ENCODE data around the gene GTPBP1. TPM values are rescaled to one million over a fixed set of nuclear protein-coding genes. Genes with fewer than 3 reads are reported as not detected.

Gene GTPBP1
- total RNA-seq, 1 donor from 2014 or later: 19.3 TPM

GRCh38 chr22:38755911-38756532 lies 50.3 kb downstream of the GTPBP1 start, which contains the start of gene SUN2:
Gene SUN2, minus strand, starts transcription at chr22:38755998. Its CDS starts 3,370 bp downstream, at chr22:38752628.
- Histone ChIP-seq H3K27me3 (ENCODE audit: control insufficient read depth in 3 of 3, insufficient read depth in 3 of 3, low read length in 3 of 3) (peaks cover 0 to 7% (median 0%) of the 10 kb centered on the region in 3 donors), H3K36me3 (ENCODE audit: control insufficient read depth in 3 of 3, insufficient read depth in 3 of 3, low read length in 3 of 3) (peaks cover 12 to 16% (median 12%) of the 10 kb centered on the region in 3 donors), H3K9me3 (ENCODE audit: control insufficient read depth in 3 of 3, low read length in 3 of 3) (no peaks in the 10 kb centered on the region), H3K27ac (ENCODE audit: low read depth, low read length) (peak within 1 kb of the TSS; percentile 96), H3K9ac (ENCODE audit: low read depth in 1 of 3, low read length in 3 of 3) (peak within 1 kb of the TSS; percentile 74 to 90 (median 88)), H3K4me3 (ENCODE audit: low read length in 3 of 3) (peak within 1 kb of the TSS; percentile 78 to 87 (median 79)), H3K4me1 (ENCODE audit: control insufficient read depth in 3 of 3, insufficient read depth in 3 of 3, low read length in 3 of 3) (peaks cover 38 to 49% (median 38%) of the 10 kb centered on the region in 3 donors)

GRCh38 chr22:38756711-38757463 lies 51.1 kb downstream of the GTPBP1 start:
- Histone ChIP-seq H3K27ac (ENCODE audit: low read depth, low read length) (peak overlapping the region; percentile 30), H3K4me3 (ENCODE audit: low read length in 3 of 3) (peak overlapping the region; percentile 29 to 79 (median 45)), H3K36me3 (ENCODE audit: control insufficient read depth in 3 of 3, insufficient read depth in 3 of 3, low read length in 3 of 3) (peaks cover 5 to 11% (median 9%) of the 10 kb centered on the region in 3 donors), H3K9ac (ENCODE audit: low read depth in 1 of 3, low read length in 3 of 3) (peak overlapping the region in 1 of 3 donors; percentile 90), H3K27me3 (ENCODE audit: control insufficient read depth in 3 of 3, insufficient read depth in 3 of 3, low read length in 3 of 3) (peaks cover 0 to 12% (median 0%) of the 10 kb centered on the region in 3 donors), H3K4me1 (ENCODE audit: control insufficient read depth in 3 of 3, insufficient read depth in 3 of 3, low read length in 3 of 3) (peaks cover 29 to 40% (median 30%) of the 10 kb centered on the region in 3 donors), H3K9me3 (ENCODE audit: control insufficient read depth in 3 of 3, low read length in 3 of 3) (no peaks in the 10 kb centered on the region)

DNA sequence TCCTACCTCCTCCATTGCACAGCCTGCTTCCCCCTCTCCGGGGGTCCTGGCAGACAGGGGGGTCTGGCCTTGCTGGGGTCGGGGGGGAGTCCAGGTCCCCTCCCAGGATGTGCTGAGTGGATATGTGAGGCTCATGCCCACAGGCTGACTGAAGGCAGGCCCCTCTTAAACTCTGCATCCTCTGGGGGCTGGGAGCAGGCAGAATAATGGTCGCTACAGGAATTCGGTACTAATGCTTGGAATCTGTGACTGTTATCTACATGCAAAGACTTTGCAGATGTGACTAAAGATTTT lies 51.7 kb downstream of the GTPBP1 start:
- H3K27ac ChIP-seq (ENCODE audit: low read depth, low read length): no peak overlapping the region
- peaks cover 0 to 12% (median 0%) of the 10 kb centered on the region in 3 donors for H3K27me3 ChIP-seq (ENCODE audit: control insufficient read depth in 3 of 3, insufficient read depth in 3 of 3, low read length in 3 of 3)
- peaks cover 25 to 35% (median 25%) of the 10 kb centered on the region in 3 donors for H3K4me1 ChIP-seq (ENCODE audit: control insufficient read depth in 3 of 3, insufficient read depth in 3 of 3, low read length in 3 of 3)
- no peak overlapping the region for H3K4me3 ChIP-seq (ENCODE audit: low read length in 3 of 3)
- H3K9ac ChIP-seq (ENCODE audit: low read depth in 1 of 3, low read length in 3 of 3): no peak overlapping the region
- H3K9me3 ChIP-seq (ENCODE audit: control insufficient read depth in 3 of 3, low read length in 3 of 3): no peaks in the 10 kb centered on the region
- H3K36me3 ChIP-seq (ENCODE audit: control insufficient read depth in 3 of 3, insufficient read depth in 3 of 3, low read length in 3 of 3): peaks cover under 1 to 6% (median 4%) of the 10 kb centered on the region in 3 donors

DNA sequence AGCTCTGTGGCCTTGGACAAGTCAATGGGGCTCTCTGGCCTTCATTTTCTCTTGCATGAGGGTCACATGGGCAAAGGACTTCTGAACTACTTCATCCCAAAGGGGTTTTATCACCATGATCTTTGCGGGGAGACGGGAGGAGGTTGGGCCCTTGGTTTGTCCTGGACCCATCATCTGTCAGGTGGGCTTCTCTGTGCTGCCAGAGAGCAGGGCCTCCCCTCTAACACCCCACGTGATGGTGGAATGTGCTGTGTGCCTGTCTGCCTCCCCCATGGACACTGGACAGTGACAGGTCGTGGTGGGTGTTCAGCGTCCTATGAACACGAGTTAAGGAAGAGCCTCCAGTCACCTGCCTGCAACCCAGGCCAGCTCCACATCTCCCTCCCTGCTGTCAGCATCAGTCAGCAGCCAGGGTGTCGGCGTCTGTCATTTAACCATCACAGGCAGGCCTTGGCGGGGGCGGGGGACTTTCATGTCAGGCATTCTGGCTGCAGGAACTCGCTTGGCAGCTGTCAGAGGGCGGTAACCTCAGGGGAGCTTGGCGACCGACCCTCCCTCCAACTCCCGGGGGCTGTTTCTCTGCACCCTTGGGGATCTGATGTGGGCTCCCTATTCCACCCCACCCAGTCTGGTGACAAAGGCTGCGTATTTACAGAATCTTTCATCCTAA lies 52.7 kb downstream of the GTPBP1 start:
- Histone ChIP-seq H3K36me3 (ENCODE audit: control insufficient read depth in 3 of 3, insufficient read depth in 3 of 3, low read length in 3 of 3) (peaks cover 0 to 4% (median 0%) of the 10 kb centered on the region in 3 donors), H3K4me3 (ENCODE audit: low read length in 3 of 3) (no peak overlapping the region), H3K27ac (ENCODE audit: low read depth, low read length) (no peak overlapping the region), H3K27me3 (ENCODE audit: control insufficient read depth in 3 of 3, insufficient read depth in 3 of 3, low read length in 3 of 3) (peaks cover 0 to 17% (median 0%) of the 10 kb centered on the region in 3 donors), H3K4me1 (ENCODE audit: control insufficient read depth in 3 of 3, insufficient read depth in 3 of 3, low read length in 3 of 3) (peaks cover 24 to 27% (median 24%) of the 10 kb centered on the region in 3 donors), H3K9me3 (ENCODE audit: control insufficient read depth in 3 of 3, low read length in 3 of 3) (no peaks in the 10 kb centered on the region), H3K9ac (ENCODE audit: low read depth in 1 of 3, low read length in 3 of 3) (no peak overlapping the region)

DNA sequence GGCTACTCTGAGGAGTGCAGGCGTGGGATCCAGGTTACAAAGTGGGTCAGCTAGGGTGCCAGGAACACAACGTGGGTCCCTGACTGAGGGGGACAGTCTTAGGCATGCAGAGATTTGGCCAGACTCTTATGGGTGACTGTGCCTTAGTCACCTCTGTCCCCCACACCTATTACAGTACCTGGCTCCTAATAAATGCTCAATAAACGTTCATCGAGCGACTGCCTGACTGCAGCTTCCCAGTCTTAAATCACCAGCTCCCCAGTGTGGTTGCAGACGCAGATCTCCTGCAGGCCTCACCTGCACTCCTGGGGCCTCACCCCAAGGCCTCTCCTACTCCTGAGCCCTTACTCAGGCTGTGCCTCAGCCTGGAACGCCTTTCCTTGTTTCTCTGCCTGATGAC lies 53.3 kb downstream of the GTPBP1 start:
- Histone ChIP-seq H3K9me3 (ENCODE audit: control insufficient read depth in 3 of 3, low read length in 3 of 3) (no peaks in the 10 kb centered on the region), H3K27ac (ENCODE audit: low read depth, low read length) (no peak overlapping the region), H3K9ac (ENCODE audit: low read depth in 1 of 3, low read length in 3 of 3) (no peak overlapping the region), H3K4me1 (ENCODE audit: control insufficient read depth in 3 of 3, insufficient read depth in 3 of 3, low read length in 3 of 3) (peaks cover 18 to 26% (median 20%) of the 10 kb centered on the region in 3 donors), H3K36me3 (ENCODE audit: control insufficient read depth in 3 of 3, insufficient read depth in 3 of 3, low read length in 3 of 3) (no peaks in the 10 kb centered on the region), H3K4me3 (ENCODE audit: low read length in 3 of 3) (no peak overlapping the region), H3K27me3 (ENCODE audit: control insufficient read depth in 3 of 3, insufficient read depth in 3 of 3, low read length in 3 of 3) (peaks cover 0 to 21% (median 0%) of the 10 kb centered on the region in 3 donors)

DNA sequence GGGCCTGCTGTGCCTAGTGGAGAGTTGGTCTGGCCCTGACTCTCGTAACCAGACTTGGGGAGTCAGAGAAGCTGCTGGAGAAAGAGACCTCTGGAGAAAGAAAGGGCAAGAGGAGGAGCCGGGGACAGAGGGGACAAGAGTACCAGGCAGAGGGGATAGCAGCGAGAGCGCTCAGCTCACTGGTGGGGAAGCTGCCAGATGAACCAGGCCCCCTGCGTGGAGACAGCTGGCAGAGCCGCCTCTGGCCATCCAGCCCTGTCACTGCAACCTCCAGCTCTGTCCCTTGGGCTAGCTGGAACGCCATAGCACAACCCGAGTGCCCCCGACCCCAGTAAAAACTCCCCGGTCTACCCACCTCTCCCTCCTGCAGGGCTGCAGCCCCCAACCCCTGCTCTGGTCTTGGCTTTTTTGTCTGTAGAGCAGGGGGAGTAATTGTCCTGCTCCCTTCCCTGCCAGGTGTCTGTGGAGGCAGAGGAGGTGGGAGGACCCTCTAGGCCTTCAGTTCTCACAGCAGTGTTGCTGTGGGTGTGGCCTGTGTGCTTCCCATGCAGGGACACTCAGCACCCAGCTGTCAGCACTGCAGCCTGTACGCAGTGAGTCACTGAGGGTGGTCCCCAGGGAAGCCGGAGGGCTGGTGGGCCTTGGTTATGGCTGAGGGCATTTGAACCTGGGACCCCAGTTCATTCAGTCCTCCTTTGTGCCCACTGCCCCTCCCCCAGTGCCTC lies 54.9 kb downstream of the GTPBP1 start:
- H3K9ac ChIP-seq (ENCODE audit: low read depth in 1 of 3, low read length in 3 of 3): no peak overlapping the region
- no peak overlapping the region for H3K4me3 ChIP-seq (ENCODE audit: low read length in 3 of 3)
- H3K27ac ChIP-seq (ENCODE audit: low read depth, low read length): no peak overlapping the region
- no peaks in the 10 kb centered on the region for H3K36me3 ChIP-seq (ENCODE audit: control insufficient read depth in 3 of 3, insufficient read depth in 3 of 3, low read length in 3 of 3)
- H3K9me3 ChIP-seq (ENCODE audit: control insufficient read depth in 3 of 3, low read length in 3 of 3): no peaks in the 10 kb centered on the region
- H3K27me3 ChIP-seq (ENCODE audit: control insufficient read depth in 3 of 3, insufficient read depth in 3 of 3, low read length in 3 of 3): peaks cover 0 to 29% (median 2%) of the 10 kb centered on the region in 3 donors
- H3K4me1 ChIP-seq (ENCODE audit: control insufficient read depth in 3 of 3, insufficient read depth in 3 of 3, low read length in 3 of 3): peaks cover 7 to 19% (median 10%) of the 10 kb centered on the region in 3 donors

DNA sequence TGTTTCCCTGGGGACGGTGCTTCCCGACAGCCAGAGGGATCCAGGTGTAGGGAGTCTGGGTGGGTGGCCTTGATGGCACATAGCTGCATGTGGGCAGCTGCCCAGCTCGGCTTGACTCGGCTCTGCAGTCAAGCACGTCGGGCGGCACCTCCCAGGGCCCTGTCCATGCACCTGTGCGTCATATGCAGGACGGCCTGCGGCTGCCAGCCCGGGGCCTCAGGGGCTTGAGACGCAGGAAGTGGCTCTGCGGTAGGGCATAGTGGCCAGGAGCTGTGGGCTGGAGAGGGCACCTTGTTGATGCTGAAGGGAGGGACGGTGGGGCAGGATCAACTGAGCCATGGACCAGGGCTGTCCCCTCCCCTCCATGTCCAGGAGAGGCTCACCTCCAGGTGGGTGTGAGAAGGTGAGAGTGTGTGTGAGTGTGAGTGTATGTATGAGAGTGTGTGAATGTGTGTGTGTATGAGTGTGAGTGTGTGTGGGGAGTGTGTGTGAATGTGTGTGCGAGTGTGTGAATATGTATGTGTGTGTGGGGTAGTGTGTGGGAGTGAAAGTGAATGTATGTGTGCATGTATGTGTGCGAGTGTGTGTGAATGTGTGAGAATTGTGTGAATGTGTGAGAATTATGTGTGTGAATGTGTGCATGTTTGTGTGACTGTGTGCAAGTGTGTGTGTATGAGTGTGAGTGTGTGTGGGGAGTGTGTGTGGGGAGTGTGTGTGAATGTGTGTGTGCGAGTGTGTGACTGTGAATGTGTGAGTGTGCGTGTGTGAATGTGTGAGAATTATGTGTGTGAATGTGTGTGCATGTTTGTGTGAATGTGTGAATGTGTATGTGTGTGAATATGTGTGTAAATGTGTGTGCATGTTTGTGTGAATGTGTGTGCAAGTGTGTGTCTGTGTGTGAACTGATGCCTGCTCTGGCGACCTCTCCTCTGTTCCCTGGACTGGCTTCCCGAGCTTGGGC lies 55.7 kb downstream of the GTPBP1 start:
- H3K27me3 ChIP-seq (ENCODE audit: control insufficient read depth in 3 of 3, insufficient read depth in 3 of 3, low read length in 3 of 3): peaks cover 0 to 33% (median 8%) of the 10 kb centered on the region in 3 donors
- H3K4me1 ChIP-seq (ENCODE audit: control insufficient read depth in 3 of 3, insufficient read depth in 3 of 3, low read length in 3 of 3): peaks cover 4 to 17% (median 6%) of the 10 kb centered on the region in 3 donors
- no peaks in the 10 kb centered on the region for H3K9me3 ChIP-seq (ENCODE audit: control insufficient read depth in 3 of 3, low read length in 3 of 3)
- no peak overlapping the region for H3K9ac ChIP-seq (ENCODE audit: low read depth in 1 of 3, low read length in 3 of 3)
- no peaks in the 10 kb centered on the region for H3K36me3 ChIP-seq (ENCODE audit: control insufficient read depth in 3 of 3, insufficient read depth in 3 of 3, low read length in 3 of 3)
- no peak overlapping the region for H3K27ac ChIP-seq (ENCODE audit: low read depth, low read length)
- H3K4me3 ChIP-seq (ENCODE audit: low read length in 3 of 3): no peak overlapping the region

- Histone ChIP-seq H3K4me3 (ENCODE audit: low read length in 3 of 3) (no peak overlapping the region), H3K9me3 (ENCODE audit: control insufficient read depth in 3 of 3, low read length in 3 of 3) (no peaks in the 10 kb centered on the region), H3K4me1 (ENCODE audit: control insufficient read depth in 3 of 3, insufficient read depth in 3 of 3, low read length in 3 of 3) (peaks cover 0 to 13% (median 3%) of the 10 kb centered on the region in 3 donors), H3K36me3 (ENCODE audit: control insufficient read depth in 3 of 3, insufficient read depth in 3 of 3, low read length in 3 of 3) (no peaks in the 10 kb centered on the region), H3K27ac (ENCODE audit: low read depth, low read length) (no peak overlapping the region), H3K27me3 (ENCODE audit: control insufficient read depth in 3 of 3, insufficient read depth in 3 of 3, low read length in 3 of 3) (peaks cover 0 to 39% (median 12%) of the 10 kb centered on the region in 3 donors), H3K9ac (ENCODE audit: low read depth in 1 of 3, low read length in 3 of 3) (no peak overlapping the region)
Measured at GRCh38 chr22:38762551-38762983, 56.8 kb downstream of the GTPBP1 start.

All from skeletal muscle tissue (tissue), 4 donors.